Keratinocyte (primary cell): ENCODE results near the gene FYB1.

Experiments
- EZH2 ChIP-seq: IDR thresholded peaks from one replicate; pipeline ENCODE4 v1.6.1; 2012; ENCODE audit warnings: inconsistent platforms, mild to moderate bottlenecking, low read length, moderate library complexity
- TF ChIP-seq, protein P1 (sequence below), 3 experiments: IDR thresholded peaks in 1 of 3; conservative IDR thresholded peaks in 1 of 3; optimal IDR thresholded peaks in 1 of 3; 2 replicates in 2 of 3; 3 replicates in 1 of 3; pipeline versions ENCODE3 to v1.5.1; 2011; ENCODE audit warnings: low read length in 3 of 3, mild to moderate bottlenecking in 3 of 3, moderate library complexity in 2 of 3, control low read depth in 1 of 3, inconsistent platforms in 1 of 3; ENCODE audit not compliant: insufficient read depth in 2 of 3; ENCODE audit errors: extremely low read depth in 1 of 3

GRCh38 chr5:39121315-39121714 lies 98.0 kb downstream of the FYB1 start:
- TF ChIP-seq, protein P1, sequence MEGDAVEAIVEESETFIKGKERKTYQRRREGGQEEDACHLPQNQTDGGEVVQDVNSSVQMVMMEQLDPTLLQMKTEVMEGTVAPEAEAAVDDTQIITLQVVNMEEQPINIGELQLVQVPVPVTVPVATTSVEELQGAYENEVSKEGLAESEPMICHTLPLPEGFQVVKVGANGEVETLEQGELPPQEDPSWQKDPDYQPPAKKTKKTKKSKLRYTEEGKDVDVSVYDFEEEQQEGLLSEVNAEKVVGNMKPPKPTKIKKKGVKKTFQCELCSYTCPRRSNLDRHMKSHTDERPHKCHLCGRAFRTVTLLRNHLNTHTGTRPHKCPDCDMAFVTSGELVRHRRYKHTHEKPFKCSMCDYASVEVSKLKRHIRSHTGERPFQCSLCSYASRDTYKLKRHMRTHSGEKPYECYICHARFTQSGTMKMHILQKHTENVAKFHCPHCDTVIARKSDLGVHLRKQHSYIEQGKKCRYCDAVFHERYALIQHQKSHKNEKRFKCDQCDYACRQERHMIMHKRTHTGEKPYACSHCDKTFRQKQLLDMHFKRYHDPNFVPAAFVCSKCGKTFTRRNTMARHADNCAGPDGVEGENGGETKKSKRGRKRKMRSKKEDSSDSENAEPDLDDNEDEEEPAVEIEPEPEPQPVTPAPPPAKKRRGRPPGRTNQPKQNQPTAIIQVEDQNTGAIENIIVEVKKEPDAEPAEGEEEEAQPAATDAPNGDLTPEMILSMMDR (optimal IDR thresholded peaks at IDR 0.05 in 1 of 3, IDR thresholded peaks at IDR 0.05 in 1 of 3, conservative IDR thresholded peaks at IDR 0.05 in 1 of 3; ENCODE audit: extremely low read depth in 1 of 3, insufficient read depth in 2 of 3, low read length in 3 of 3) = no peak
- no peak for TF ChIP-seq EZH2
